A549 treated with RU486 at 1 μM for 4 hours (cell line): ENCODE measurements around the gene ARMC8. TPM values are rescaled to one million over a fixed set of nuclear protein-coding genes. Genes with fewer than 3 reads are reported as not detected.

Experiments used
- total RNA-seq: library from RNA; stranded (reverse); fragments of 200-300 nt; extraction: Qiagen RNA extraction; gene quantifications from 5 replicates; pipeline ENCODE4 v1.2.3, GENCODE V29; 2022; ENCODE audit warnings: low read depth

Gene ARMC8, protein sequence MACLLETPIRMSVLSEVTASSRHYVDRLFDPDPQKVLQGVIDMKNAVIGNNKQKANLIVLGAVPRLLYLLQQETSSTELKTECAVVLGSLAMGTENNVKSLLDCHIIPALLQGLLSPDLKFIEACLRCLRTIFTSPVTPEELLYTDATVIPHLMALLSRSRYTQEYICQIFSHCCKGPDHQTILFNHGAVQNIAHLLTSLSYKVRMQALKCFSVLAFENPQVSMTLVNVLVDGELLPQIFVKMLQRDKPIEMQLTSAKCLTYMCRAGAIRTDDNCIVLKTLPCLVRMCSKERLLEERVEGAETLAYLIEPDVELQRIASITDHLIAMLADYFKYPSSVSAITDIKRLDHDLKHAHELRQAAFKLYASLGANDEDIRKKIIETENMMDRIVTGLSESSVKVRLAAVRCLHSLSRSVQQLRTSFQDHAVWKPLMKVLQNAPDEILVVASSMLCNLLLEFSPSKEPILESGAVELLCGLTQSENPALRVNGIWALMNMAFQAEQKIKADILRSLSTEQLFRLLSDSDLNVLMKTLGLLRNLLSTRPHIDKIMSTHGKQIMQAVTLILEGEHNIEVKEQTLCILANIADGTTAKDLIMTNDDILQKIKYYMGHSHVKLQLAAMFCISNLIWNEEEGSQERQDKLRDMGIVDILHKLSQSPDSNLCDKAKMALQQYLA
- total RNA-seq: 25.7 to 29.0 TPM (median 26.9 TPM) in 5 replicates

DNA sequence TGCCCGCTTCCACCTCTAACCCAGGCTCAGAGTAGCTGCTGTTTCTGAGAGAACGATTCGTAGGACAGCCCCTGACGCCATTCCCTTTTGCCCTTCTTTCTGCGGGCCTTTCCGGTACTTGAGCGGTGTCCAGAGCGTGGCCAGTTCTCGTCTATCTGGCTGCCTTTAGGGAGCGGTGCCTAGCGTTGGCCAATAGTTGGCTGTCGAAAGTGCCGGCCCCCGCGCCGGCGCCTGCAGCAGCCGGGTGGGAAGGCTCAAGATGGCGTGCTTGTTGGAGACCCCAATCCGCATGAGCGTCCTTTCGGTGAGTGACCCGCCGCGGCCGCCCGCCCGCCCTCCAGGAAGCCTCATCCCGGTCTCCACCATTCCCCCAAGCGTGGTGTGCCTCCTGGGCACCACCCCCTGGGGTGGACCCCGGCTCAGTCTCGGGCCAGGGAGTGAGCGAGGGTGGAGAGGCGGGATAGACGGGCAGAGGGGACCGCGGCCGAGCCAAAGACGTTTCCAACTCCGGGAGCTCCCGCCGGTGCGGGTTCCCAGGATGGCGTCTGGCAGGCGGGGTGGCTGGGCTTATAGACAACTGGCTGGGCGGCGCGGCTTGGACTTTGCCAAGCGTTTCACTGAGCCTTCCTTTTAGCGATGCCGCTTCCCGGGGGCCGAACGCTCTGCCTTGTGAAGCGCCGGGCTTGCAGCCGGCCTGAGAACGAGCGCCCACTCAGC, at the start of gene ARMC8:
Gene ARMC8, plus strand, starts transcription at position 6 of the 717 bp plus-strand sequence. Its CDS starts 254 bp downstream, at position 260.

DNA sequence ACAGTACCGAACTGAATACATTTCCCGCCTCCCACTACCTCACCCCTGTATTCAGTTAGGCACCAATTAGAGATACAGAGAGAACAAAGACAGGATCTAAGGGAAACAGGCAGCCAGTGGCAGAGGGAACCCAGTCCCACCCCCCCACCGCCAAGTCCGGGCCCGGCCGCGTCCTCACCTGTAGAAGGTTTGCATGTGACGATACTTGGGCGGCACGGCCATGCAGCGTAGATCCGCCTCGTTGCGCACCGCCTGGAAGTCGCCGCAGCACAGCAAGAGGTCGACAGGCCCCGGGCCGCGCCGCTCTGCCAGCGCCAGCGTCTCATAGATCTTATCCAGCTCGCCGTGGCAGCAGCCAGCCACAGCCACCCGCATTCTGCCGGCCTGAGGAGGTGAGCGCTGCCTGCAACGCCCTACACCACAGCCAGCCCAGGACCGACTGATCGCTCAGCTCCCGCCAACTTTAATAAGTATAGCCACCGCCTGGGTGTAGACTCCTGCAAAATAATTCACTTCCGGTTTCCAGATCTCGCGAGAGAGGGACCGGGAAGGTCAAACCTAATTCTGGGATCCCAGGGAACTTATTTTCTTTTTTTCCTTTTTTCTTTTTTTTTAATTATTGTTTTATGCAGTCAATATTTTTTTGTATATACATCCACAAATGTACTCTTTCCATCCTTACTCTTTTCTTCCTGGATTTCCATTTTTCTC, 12.5 kb upstream of the ARMC8 start, which contains the start of gene DBR1:
Gene DBR1, minus strand, starts transcription at position 501 of the 711 bp plus-strand sequence. Its CDS starts 126 bp downstream, at position 375.

DNA sequence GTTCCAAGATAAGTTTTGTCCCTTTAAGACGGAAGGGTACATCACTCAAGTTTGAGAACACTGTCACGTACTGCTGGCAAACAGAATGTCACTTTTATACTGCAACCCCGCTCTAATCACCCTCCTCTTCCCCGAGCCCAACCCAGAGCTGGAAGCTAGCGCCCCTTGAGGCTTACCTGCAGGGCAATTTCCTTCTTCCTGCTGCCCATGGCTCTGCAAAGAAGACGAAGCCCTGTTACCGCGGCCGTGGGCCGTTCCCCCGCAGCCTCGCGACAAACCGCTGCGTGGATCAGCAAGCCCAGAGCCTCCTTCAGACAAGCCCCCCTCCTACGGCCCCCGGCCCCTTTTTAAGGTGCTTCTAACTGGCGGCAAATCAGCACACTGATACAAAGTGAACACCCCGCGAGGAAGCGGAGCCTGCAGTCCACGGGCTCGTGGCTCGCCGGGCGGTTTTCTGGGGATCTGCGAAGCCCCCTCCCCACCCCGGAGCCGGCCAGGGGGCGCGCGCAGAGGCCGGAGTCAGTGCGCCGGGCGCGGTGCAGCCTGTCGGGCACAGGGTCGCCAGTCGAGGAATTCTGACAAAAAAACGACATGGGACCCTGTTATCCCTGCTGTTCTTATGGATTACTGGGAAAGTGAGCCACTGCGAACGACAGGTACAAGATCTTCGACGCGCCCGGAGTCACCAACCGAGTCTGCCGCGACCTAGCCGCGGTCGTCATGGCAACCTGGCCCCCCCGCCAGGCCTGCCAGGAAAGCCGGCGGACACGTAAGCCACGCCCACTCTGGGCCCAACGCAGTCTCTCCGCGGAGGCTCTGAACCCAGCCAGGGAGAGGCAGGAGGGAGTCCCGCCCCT, 142.3 kb downstream of the ARMC8 start, which contains the start of gene NME9:
Gene NME9, minus strand, starts transcription at position 725 of the 857 bp plus-strand sequence. Its CDS starts 516 bp downstream, at position 209.

Other genes with a start within 250 kb of the ARMC8 start
- gene CLDN18, start 177.1 kb upstream of the ARMC8 start, total RNA-seq: not detected in 5 replicates
- 4.9 to 7.8 TPM (median 6.5 TPM) in 5 replicates for gene DZIP1L, start 71.7 kb upstream of the ARMC8 start, total RNA-seq
- not detected in 5 replicates for gene A4GNT, start 54.9 kb upstream of the ARMC8 start, total RNA-seq
- gene DBR1, start 12.4 kb upstream of the ARMC8 start, total RNA-seq: 8.5 to 13.5 TPM (median 12.4 TPM) in 5 replicates
- gene NME9, start 142.6 kb downstream of the ARMC8 start, total RNA-seq: not detected in 5 replicates
- gene MRAS, start 161.3 kb downstream of the ARMC8 start, total RNA-seq: 7.1 to 12.2 TPM (median 8.5 TPM) in 5 replicates
- 0.57 to 0.88 TPM (median 0.76 TPM) in 5 replicates for gene ESYT3, start 247.3 kb downstream of the ARMC8 start, total RNA-seq